ENCODE measurements around the gene SEMA7A.

- TF ChIP-seq CTCF (IDR thresholded peaks at IDR 0.05), result no peak
- no peak for TF ChIP-seq POLR2A (IDR thresholded peaks at IDR 0.05)
Measured at GRCh38 chr15:74386496-74387140, 47.1 kb downstream of the SEMA7A start.
